Effector memory CD8-positive, alpha-beta T cell (primary cell): ENCODE measurements around the gene REEP6.

Experiments used
- ATAC-seq: fragments of 150-1000 bp; cut with Tn5 transposase; replicated peaks from 2 replicates; pipeline ENCODE4 v1.10.0; 2021; ENCODE audit warnings: mild to moderate bottlenecking, moderate library complexity
- DNase-seq, 3 experiments: peaks; one replicate each; pipeline ENCODE4 v3.0.0; 2021
- H3K27ac Mint-ChIP-seq, 2 donors: one replicate each; pipeline ENCODE4 v1.8.0; 2022; ENCODE audit warnings: mild to moderate bottlenecking in 2 of 2, mixed read lengths in 2 of 2, moderate library complexity in 2 of 2
- H3K27me3 Mint-ChIP-seq, 2 donors: one replicate each; pipeline ENCODE4 v1.8.0; 2022; ENCODE audit warnings: mixed read lengths in 2 of 2
- H3K36me3 Mint-ChIP-seq: one replicate; pipeline ENCODE4 v1.8.0; 2022; ENCODE audit warnings: mild to moderate bottlenecking, moderate library complexity, mixed read lengths; ENCODE audit not compliant: insufficient read depth
- H3K4me1 Mint-ChIP-seq, 2 donors: one replicate each; pipeline ENCODE4 v1.8.0; 2022; ENCODE audit warnings: low read depth in 2 of 2, mixed read lengths in 2 of 2
- H3K4me3 Mint-ChIP-seq, 2 donors: one replicate each; pipeline ENCODE4 v1.8.0; 2022; ENCODE audit warnings: mild to moderate bottlenecking in 2 of 2, mixed read lengths in 2 of 2, moderate library complexity in 2 of 2
- H3K9me3 Mint-ChIP-seq, 2 donors: one replicate each; pipeline ENCODE4 v1.8.0; 2022; ENCODE audit warnings: mixed read lengths in 2 of 2

Gene REEP6

DNA sequence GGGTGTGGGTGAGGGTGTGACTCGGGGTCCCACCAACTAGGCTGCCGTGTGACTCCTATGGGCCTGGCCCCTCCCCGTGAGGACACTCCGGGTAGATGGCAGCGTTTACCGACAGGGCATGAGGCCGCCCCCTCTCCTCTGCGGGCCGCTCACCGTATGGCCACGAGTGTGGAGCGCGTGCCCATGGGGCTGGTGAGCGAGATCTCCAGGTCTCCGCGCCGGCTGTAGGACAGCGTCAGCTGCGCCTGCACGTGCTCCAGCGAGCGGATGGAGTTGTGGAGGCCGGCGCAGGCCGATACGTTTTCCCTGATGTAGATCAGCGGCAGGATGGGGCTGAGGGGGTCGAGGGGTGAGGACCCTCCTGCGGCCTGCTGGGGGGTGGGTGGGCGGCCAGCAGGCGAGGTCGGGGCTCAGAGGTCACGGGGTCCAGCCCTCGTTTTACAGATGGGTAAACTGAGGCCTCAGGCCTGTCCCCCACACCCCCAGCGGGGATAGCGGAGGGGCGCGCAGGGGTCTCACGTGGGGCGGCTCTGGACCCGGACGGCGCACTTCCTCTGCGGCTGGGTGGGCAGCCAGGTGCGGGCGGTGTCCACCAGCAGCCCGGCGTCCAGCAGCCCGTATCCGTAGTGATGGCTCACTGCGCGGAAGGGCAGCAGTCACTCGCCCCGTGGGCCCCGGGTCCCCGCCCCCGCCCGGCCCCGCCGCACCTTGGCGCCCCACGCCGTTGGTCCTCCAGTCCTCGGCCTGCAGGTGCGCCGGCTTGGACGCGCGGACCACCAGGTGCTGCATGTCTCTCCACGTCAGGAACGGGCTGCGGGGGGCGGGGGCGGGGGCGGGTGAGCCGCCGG, 7.6 kb upstream of the REEP6 start:
- Mint-ChIP-seq H3K36me3 (peaks cover 11% of the 10 kb centered on the region), H3K27ac (no peak overlapping the region), H3K4me1 (peaks cover 5 to 11% of the 10 kb centered on the region in 2 donors), H3K9me3 (no peaks in the 10 kb centered on the region), H3K4me3 (no peak overlapping the region), H3K27me3 (no peaks in the 10 kb centered on the region)
- no peak for DNase-seq
- ATAC-seq: no peak

DNA sequence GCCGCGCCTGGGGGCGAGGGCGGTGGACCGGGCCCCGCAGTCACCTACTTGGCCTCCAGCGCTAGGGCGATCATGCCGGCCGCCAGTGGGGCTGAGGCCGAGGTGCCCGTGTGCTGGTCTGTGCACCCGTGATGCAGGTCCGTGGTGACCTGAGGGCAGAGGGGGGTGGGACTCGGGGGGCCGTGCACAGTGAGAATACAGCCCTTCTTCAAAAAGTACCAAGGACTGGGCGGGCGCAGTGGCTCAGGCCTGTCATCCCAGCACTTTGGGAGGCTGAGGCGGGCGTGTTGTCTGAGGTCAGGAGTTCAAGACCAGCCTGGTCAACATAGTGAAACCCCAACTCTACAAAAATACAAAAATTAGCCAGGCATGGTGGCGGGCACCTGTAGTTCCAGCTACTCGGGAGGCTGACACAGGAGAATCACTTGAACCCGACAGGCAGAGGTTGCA, 7.0 kb upstream of the REEP6 start:
- ATAC-seq: no peak
- no peaks in the 10 kb centered on the region for H3K27me3 Mint-ChIP-seq

DNA sequence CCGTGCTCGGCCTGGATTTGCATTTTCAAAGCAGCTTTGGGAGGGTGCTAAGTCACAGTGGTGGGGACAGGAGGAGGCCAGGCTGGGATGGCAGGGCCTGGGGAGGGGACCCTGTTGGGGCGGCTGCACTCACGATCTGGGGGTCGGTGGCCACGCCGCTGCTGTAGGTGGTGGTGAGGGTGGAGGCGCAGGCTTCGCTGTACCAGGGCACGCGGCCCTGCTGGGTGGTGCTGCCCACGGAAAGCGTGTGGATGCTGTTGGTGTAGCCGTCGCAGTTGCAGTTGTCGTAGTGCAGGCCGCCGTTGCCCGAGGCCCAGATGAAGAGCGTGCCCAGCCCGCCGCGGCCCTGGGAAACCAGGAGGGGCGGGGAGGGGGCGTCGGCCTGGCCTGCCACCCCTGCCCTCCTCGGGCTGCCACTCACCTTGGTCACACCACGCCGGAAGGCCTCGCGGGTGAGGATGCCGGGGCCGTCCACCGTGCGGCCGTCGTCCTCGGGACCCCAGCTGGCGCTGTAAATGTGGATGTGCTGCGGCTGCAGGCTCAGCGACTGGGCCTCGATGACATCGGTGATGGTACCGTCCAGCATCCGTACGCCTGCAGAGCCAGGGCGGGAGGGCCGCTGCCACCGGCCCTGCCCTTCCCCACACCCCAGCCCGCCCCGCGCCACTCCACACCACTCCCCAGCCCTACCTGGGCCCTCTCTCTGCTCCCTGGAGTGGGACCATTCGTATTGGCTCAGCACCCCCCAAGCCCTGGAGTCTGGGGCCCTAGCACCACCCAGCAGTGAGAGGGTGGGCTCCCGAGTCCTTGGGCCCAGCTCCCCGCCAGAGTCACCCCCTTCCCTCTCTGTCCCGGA, 4.0 kb upstream of the REEP6 start:
- DNase-seq (no peak), ATAC-seq (no peak)
- peaks cover 10% of the 10 kb centered on the region for H3K36me3 Mint-ChIP-seq
- H3K9me3 Mint-ChIP-seq: no peaks in the 10 kb centered on the region
- H3K4me1 Mint-ChIP-seq: peaks cover 12 to 15% of the 10 kb centered on the region in 2 donors
- no peak overlapping the region for H3K4me3 Mint-ChIP-seq
- H3K27me3 Mint-ChIP-seq: no peaks in the 10 kb centered on the region
- H3K27ac Mint-ChIP-seq: no peak overlapping the region

More for the DNA sequence above, 7.0 kb upstream of the REEP6 start:
- Mint-ChIP-seq H3K36me3 (peaks cover 9% of the 10 kb centered on the region), H3K4me3 (no peak overlapping the region), H3K27ac (no peak overlapping the region), H3K9me3 (no peaks in the 10 kb centered on the region), H3K4me1 (peaks cover 3 to 9% of the 10 kb centered on the region in 2 donors)
- no peak for DNase-seq

DNA sequence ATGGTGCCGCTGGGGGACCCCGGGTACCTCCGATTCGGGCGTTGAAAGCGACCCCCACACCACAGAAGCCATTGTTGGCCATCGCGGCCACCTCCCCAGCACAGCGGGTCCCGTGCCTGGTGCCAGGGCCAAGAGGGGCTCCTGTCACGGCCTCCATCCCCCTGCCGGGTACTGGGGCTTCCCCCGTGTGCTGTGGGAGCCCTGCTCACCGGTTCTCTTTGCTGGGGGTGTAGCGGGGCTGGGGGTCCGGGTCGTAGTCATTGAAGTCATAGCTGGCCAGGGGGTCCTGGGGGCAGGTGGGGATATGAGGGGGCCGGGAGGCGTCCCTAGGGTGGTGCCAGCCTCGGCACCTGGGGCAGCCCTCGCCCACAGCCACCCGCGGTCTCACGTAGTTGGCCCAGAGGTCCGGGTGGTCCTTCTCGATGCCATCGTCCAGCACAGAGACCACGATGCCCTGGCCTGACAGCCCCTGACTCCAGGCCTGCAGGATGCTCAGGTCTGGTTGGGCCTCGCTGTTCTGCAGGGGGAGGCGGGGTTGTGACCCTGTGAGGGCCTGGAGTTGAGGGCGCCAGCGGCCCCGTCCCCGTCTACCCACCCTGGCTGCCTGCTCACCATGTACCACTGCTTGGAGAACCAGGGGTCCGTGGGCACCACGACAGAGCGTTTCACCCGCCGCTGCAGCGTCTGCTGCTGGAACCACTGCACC, 3.3 kb upstream of the REEP6 start:
- no peak for ATAC-seq
- no peak for DNase-seq
- no peaks in the 10 kb centered on the region for H3K27me3 Mint-ChIP-seq
- H3K9me3 Mint-ChIP-seq: no peaks in the 10 kb centered on the region
- H3K27ac Mint-ChIP-seq: no peak overlapping the region
- H3K4me3 Mint-ChIP-seq: no peak overlapping the region
- H3K36me3 Mint-ChIP-seq: peaks cover 13% of the 10 kb centered on the region
- H3K4me1 Mint-ChIP-seq: peaks cover 17 to 18% of the 10 kb centered on the region in 2 donors

DNA sequence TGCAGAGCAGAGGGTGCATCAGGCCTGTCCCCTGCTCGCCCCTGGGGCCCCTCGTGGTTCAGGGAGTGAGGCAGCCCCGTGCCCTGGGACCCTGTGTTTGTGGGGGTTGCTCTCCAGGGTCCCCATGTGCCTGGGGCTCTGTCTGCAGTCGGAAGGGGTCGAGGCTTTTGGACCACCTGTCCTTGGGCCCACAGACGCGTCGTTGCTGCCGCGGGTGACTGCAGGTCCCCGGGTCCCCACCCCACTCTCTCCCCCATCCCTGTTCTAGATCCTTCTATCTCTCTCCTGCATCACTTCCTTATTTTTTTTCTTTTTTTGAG, 2.7 kb upstream of the REEP6 start:
- no peak overlapping the region for H3K4me3 Mint-ChIP-seq
- H3K4me1 Mint-ChIP-seq: peaks cover 17 to 18% of the 10 kb centered on the region in 2 donors
- no peaks in the 10 kb centered on the region for H3K9me3 Mint-ChIP-seq
- ATAC-seq: no peak
- peaks cover 9% of the 10 kb centered on the region for H3K36me3 Mint-ChIP-seq
- no peak for DNase-seq
- no peaks in the 10 kb centered on the region for H3K27me3 Mint-ChIP-seq
- peak overlapping the region in 1 of 2 donors; percentile 29 for H3K27ac Mint-ChIP-seq

DNA sequence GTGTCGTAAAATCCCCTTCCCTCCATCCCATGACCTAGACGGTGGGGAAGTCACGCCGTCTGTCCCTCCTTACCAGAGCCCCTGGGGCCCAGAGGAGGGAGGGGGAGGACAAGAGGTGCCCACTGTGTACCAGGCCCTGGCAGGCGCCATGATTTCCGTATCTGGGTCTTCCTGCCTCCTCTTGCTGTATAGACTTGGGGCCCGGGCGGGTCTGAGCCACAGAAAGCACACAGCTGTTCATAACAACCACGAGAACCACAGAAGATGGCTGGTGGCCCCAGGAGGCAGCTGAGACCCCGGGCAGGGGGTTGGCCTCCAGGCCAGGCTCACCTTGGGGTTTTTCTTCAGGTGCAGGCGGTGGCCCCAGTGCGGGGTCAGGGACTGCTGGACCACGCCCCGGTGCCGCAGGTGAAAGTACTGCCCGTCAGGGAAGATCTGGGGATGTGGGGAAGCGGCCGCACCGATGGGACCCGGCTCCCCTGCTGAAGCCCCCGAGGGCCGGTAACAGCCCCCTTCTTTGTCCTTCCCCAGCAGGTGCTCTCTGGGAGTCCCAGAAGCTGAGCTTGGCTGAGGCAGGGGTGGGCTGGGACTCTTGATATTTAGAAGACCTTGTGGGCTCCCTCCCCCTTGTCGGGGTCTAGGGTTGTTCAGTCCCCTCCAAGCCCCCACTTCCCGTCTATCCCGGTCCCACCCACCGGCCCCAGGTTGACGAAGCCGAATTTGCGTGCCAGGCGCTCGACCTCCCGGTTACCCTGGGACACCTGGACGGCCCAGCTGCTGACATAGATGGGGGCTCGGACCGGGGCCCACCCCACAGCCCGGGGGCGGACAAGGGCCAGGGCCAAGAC, 1.3 kb upstream of the REEP6 start:
- Mint-ChIP-seq H3K36me3 (peaks cover 9% of the 10 kb centered on the region), H3K4me3 (peak overlapping the region; percentile 81), H3K27me3 (no peaks in the 10 kb centered on the region), H3K9me3 (no peaks in the 10 kb centered on the region), H3K4me1 (peaks cover 17 to 18% of the 10 kb centered on the region in 2 donors), H3K27ac (peak overlapping the region; percentile 12 to 74)
- no peak for DNase-seq
- no peak for ATAC-seq

DNA sequence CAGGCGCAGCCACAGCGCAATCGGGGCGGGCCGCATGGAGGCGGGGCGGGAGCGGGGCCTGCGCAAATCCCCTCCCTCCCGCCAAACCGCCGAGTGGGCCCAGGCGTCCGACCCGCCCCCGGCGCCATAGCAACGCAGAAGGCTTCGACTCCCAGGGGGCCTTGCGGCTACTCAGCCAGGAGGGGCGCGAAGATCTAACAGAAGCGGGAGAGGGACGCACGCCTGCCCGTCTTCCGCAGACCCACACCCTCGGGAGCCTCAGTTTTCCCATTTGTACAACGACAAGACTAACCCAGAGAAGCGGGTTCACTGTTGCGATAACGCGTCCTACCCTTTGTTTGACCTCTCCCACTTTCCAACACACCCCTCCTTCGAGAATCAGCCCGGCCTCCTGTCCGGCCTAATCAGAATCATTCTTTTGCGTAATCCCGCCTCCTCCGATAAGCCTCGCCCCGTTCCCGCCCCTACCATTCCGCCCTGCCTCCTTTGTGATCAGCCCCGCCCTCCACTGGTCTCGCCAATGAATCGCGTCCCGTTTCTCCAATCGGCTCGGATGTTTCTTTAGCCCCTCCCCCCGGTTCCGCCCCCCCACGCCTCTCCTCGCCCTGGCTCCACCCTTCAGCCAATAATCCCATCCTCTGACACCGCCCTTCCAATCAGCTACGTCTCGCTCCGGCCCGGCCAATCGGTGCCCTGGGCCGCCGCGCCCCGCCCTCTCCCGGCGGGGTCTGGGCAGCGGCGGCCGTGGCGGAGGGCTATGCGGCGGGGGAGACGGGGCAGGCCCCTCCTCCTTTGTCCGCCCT, 469 bp upstream of the REEP6 start, which contains the start of gene PCSK4:
PCSK4 (minus strand) TSS at position 40 of the 803 bp plus-strand sequence; CDS start at position 36, 4 bp downstream.
- DNase-seq: peak; percentile 95 to 98 (median 96)
- peak within 1 kb of the TSS; percentile 77 to 81 for H3K27ac Mint-ChIP-seq
- no peaks in the 10 kb centered on the region for H3K9me3 Mint-ChIP-seq
- peaks cover 9% of the 10 kb centered on the region for H3K36me3 Mint-ChIP-seq
- no peaks in the 10 kb centered on the region for H3K27me3 Mint-ChIP-seq
- H3K4me1 Mint-ChIP-seq: peaks cover 17 to 18% of the 10 kb centered on the region in 2 donors
- H3K4me3 Mint-ChIP-seq: peak within 1 kb of the TSS; percentile 81
- ATAC-seq: peak; percentile 83

DNA sequence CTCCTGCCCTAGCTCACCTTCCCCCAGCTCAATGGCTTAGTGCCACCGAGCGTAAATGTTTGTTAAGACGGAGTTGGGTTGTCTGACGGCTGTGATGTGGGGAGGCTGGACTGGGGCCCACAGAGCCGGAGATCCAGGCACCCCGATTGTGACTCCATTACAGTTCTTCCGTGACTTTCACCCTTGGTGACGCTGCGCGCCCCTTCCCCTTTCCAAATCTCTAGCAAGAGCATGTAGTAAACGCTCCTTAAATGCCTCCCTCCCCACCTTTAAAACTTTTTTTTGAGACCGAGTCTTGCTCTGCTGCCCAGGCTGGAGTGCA, 829 bp downstream of the REEP6 start:
- peak overlapping the region in 1 of 2 donors; percentile 83 for H3K27ac Mint-ChIP-seq
- H3K27me3 Mint-ChIP-seq: peaks cover 0 to 8% of the 10 kb centered on the region in 2 donors
- no peaks in the 10 kb centered on the region for H3K9me3 Mint-ChIP-seq
- H3K4me3 Mint-ChIP-seq: peak overlapping the region; percentile 78 to 80
- ATAC-seq (no peak), DNase-seq (no peak)
- H3K36me3 Mint-ChIP-seq: peaks cover 9% of the 10 kb centered on the region
- H3K4me1 Mint-ChIP-seq: peaks cover 17 to 18% of the 10 kb centered on the region in 2 donors

DNA sequence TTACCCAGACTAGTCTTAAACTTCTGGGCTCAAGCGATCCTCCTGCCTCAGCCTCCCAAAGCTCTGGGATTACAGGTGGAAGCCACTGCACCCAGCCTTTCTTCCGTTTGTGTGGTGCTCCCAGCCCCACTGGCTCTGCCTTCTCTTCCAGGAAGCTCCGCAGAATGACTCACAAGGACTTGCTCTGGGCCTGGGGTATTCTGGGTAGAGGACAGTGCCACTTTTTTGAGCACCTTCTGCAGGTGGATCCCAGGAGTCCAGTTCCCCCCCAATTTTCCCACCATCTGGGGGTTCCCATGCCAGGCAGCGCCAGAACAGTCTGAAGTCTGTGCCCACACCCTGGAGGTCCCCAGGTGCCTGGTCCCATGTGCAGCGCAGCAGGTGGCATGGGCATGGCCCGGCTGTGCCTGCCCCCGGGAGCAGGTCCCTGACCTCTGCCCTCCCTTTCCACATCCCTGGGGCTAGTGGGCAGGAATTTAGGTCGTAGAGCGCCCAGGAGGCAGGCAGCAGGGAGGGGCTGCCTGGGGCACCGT, 1.6 kb downstream of the REEP6 start:
- Mint-ChIP-seq H3K36me3 (peaks cover 9% of the 10 kb centered on the region), H3K27me3 (peaks cover 4 to 14% of the 10 kb centered on the region in 2 donors), H3K4me1 (peaks cover 17 to 18% of the 10 kb centered on the region in 2 donors), H3K9me3 (no peaks in the 10 kb centered on the region), H3K27ac (peak overlapping the region in 1 of 2 donors; percentile 83), H3K4me3 (peak overlapping the region; percentile 78 to 80)
- no peak for ATAC-seq
- no peak for DNase-seq

DNA sequence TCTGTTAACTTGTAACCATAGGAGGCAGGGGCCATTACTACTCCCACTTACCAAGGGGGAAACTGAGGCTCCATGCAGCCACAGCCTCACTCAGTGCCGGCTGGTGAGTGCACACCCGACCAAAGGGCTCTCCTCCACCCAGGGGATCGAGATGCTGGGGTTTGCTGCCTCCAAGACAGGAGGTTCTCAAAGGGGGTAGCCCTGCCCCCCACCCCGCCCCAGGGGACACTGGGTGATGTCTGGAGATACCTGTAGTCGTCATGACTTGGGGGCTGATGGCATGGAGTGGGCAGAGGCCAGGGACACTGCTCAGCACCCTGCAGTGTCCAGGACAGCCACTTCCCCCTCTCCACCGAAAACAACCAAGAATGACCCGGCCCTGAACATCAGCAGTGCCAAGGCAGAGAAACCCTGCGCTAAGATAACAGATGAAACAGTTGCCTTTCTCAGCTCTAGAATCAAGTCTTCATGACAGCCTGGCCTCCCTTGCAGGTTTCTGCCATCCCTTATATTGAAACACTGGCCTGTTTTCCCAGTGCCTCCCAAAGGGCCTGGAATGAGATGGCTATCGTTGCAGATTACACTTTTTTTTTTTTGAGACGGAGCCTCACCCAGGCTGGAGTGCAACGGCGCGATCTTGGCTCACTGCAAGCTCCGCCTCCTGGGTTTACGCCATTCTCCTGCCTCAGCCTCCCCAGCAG, 3.3 kb downstream of the REEP6 start:
- peaks cover 9% of the 10 kb centered on the region for H3K36me3 Mint-ChIP-seq
- ATAC-seq (no peak), DNase-seq (no peak)
- no peak overlapping the region for H3K4me3 Mint-ChIP-seq
- no peaks in the 10 kb centered on the region for H3K9me3 Mint-ChIP-seq
- no peak overlapping the region for H3K27ac Mint-ChIP-seq
- H3K27me3 Mint-ChIP-seq: peaks cover 5 to 22% of the 10 kb centered on the region in 2 donors
- H3K4me1 Mint-ChIP-seq: peaks cover 17% of the 10 kb centered on the region in 2 donors

DNA sequence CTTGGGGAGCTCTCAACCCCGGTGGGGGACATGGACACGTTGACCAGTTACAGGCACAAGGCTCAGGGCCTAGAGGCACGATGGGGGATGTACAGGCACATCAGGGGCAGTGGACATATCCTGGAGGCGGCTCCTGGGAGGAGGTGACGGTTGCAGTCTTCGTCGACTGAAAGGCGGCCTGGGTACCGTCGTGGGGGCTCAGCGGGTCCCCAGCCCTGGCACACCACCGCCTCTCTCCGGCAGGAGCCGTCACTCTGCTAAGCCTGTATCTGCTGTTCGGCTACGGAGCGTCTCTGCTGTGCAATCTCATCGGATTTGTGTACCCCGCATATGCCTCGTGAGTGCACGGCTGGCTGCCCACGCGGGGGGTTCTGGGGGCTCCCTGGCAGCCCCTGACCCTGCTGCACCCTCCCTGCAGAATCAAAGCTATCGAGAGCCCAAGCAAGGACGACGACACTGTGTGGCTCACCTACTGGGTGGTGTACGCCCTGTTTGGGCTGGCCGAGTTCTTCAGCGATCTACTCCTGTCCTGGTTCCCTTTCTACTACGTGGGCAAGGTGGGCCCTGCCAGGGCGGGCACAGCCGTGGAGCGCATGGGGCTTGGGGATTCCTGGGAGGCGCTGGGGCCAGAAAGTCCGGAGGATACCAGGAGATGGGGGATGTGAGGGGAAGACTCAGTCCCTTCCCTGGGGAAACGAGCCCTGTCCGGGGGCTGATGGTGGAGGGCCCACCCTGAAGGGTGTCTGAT, 4.2 kb downstream of the REEP6 start:
- peaks cover 5 to 22% of the 10 kb centered on the region in 2 donors for H3K27me3 Mint-ChIP-seq
- ATAC-seq: no peak

More for the DNA sequence above, 4.2 kb downstream of the REEP6 start:
- DNase-seq: no peak
- Mint-ChIP-seq H3K4me3 (no peak overlapping the region), H3K4me1 (peaks cover 11 to 12% of the 10 kb centered on the region in 2 donors), H3K27ac (no peak overlapping the region), H3K36me3 (peaks cover 9% of the 10 kb centered on the region), H3K9me3 (no peaks in the 10 kb centered on the region)
